ENCODE results near the gene YAF2.
"Not testable (repeated sequence)": the region's sequence is repeated elsewhere in the genome, so short reads cannot be mapped to it uniquely, and the experiment has no call there.

Gene YAF2

DNA sequence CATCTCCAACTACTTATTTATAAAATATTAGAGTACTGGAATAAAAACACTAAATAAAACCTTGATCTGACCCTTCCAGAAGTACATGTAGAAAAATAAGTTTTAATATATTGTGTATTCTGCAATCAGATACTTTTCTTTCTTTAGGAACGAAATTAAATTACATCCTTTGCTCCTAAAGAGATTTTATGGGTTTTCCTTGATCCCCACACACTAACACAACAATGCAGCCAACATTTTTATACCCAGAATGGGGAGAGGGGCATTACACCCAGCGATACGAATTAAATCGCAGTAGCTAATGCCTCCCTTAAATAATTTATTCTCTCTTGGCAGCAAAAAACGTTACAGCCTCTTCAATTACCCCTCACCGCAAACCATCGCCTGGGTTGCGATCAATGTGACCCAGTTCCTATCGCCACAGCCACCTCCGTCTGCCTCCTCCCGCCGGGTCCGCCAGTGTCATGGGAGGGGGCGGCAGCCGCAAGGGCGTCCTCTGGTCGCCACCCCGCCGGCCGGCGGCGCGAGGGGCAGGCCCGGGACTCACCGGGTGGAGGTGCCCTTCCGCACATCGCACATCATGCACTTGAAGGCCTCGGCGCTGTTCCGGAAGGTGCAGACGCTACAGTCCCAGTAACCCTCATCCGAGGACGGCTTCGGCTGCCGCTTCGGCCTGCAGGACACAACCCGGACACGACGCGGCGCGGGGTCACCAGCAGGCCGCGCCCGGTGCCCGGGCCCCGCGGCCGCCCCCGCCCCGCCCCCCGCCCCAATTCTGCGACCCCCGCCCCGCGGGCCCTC lies 796 bp downstream of the YAF2 start:
- peak; percentile 60 for DNase-seq (ENCODE audit: low read depth)
- TF ChIP-seq, protein P1, sequence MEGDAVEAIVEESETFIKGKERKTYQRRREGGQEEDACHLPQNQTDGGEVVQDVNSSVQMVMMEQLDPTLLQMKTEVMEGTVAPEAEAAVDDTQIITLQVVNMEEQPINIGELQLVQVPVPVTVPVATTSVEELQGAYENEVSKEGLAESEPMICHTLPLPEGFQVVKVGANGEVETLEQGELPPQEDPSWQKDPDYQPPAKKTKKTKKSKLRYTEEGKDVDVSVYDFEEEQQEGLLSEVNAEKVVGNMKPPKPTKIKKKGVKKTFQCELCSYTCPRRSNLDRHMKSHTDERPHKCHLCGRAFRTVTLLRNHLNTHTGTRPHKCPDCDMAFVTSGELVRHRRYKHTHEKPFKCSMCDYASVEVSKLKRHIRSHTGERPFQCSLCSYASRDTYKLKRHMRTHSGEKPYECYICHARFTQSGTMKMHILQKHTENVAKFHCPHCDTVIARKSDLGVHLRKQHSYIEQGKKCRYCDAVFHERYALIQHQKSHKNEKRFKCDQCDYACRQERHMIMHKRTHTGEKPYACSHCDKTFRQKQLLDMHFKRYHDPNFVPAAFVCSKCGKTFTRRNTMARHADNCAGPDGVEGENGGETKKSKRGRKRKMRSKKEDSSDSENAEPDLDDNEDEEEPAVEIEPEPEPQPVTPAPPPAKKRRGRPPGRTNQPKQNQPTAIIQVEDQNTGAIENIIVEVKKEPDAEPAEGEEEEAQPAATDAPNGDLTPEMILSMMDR (IDR thresholded peaks at IDR 0.05; ENCODE audit: control insufficient read depth, extremely low read depth, insufficient read depth): peak; percentile 58
- H3K4me3 ChIP-seq (ENCODE audit: low read depth, low read length): peak overlapping the region; percentile 74

DNA sequence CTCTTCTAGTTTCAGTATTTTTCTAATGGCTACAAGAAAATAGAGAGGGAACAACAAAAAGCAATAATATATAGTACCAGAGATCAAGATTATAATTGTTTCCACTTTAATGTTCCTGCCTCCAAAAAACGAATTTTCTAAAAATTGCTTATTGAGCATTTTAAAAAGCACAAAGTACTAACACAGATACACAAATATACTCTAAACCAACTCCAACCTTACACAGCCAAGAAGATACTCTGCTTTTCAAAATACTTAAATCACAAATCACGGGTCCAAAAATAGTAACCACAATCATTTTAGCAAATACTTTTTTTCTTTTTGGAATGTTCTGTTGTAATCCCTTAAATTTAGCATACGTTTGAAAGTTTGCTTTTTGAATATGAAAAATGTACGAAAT lies 2.0 kb downstream of the YAF2 start:
- H3K4me3 ChIP-seq (ENCODE audit: low read depth, low read length): no peak overlapping the region
- TF ChIP-seq, protein P1 (IDR thresholded peaks at IDR 0.05; ENCODE audit: control insufficient read depth, extremely low read depth, insufficient read depth): no peak

DNA sequence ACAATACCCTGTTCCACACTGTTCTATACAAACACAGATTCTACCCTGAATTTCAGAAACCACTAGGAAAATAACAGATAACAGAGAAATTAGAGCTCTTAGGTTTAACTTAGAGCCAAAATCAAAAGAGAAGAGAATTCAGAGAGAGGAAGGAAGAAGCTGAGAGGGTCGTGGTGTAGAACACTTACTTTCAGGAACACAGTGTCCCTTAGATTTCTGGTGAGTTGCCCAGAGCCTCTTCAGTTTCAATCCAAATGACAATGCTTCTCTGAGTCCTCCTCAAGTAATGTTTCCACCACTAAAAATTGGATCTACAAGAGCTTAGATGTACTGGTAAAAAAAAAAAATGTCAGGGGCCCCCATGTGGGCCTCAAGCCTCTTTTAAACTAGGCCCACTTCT lies 2.6 kb downstream of the YAF2 start:
- peak; percentile 30 for DNase-seq (ENCODE audit: low read depth)
- H3K4me3 ChIP-seq (ENCODE audit: low read depth, low read length): no peak overlapping the region
- TF ChIP-seq, protein P1 (IDR thresholded peaks at IDR 0.05; ENCODE audit: control insufficient read depth, extremely low read depth, insufficient read depth): no peak

More for the DNA sequence above, 2.0 kb downstream of the YAF2 start:
- no peak for DNase-seq (ENCODE audit: low read depth)

DNA sequence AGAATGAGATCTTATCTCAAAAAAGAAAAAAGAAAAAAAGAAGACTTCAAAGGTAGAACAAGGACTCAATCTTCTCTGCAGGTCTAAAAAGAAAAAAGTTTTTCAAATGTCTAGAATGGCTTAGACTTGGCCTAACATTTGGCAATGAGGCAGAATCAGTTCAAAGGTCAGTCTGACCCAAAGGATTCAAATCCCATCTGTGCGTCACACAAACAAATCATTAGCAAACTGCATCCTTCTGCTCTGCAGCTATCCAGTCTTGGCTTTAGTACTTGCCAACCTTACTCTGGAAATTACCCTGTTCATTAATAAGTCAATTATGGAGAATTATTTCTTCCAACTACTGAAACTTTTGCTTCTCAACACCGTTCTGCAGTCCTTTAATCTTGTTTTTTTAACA lies 3.1 kb downstream of the YAF2 start:
- TF ChIP-seq, protein P1 (IDR thresholded peaks at IDR 0.05; ENCODE audit: control insufficient read depth, extremely low read depth, insufficient read depth): no peak
- DNase-seq (ENCODE audit: low read depth): no peak
- no peak overlapping the region for H3K4me3 ChIP-seq (ENCODE audit: low read depth, low read length)

DNA sequence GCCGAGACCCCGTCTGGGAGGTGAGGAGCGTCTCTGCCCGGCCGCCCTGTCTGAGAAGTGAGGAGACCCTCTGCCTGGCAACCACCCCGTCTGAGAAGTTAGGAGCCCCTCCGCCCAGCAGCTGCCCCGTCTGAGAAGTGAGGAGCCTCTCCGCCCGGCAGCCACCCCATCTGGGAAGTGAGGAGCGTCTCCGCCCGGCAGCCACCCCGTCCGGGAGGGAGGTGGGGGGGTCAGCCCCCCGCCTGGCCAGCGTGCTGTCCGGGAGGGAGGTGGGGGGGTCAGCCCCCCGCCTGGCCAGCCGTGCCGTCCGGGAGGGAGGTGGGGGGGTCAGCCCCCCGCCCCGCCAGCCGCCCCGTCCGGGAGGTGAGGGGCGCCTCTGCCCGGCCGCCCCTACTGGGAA lies 10.5 kb downstream of the YAF2 start:
- H3K4me3 ChIP-seq (ENCODE audit: low read depth, low read length); DNase-seq (ENCODE audit: low read depth): not testable (repeated sequence)

DNA sequence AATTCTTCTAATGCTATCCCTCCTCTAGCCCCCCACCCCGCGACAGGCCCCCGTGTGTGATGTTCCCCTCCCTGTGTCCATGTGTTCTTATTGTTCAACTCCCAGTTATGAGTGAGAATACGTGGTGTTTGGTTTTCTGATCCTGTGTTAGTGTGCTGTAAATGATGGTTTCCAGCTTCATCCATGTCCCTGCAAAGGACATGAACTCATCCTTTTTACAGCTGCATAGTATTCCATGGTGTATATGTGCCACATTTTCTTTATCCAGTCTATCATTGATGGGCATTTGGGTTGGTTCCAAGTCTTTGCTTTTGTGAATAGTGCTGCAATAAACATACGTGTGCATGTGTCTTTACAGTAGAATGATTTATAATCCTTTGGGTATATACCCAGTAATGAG lies 13.5 kb downstream of the YAF2 start:
- not testable (repeated sequence) for H3K4me3 ChIP-seq (ENCODE audit: low read depth, low read length); DNase-seq (ENCODE audit: low read depth)

DNA sequence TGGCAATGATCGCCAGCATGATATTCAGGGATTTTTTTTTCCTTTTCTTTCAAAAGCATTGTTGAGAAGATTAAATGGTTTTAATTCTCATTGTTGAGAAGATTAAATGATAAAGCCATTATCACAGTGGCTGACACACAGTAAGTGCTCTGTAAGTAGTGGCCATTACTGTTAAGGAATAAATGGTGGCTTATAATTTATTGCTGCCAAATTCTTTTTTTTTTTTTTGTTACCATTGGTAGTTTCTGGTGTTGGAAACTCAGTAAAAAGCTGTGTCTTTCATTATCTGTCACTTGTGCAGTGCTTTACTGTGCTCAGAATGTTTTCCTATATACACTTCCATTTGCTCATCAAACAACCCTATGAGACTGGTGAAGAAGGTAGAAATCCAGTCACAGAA lies 15.3 kb downstream of the YAF2 start:
- DNase-seq (ENCODE audit: low read depth): no peak
- H3K4me3 ChIP-seq (ENCODE audit: low read depth, low read length): no peak overlapping the region
- TF ChIP-seq, protein P1 (IDR thresholded peaks at IDR 0.05; ENCODE audit: control insufficient read depth, extremely low read depth, insufficient read depth): no peak

DNA sequence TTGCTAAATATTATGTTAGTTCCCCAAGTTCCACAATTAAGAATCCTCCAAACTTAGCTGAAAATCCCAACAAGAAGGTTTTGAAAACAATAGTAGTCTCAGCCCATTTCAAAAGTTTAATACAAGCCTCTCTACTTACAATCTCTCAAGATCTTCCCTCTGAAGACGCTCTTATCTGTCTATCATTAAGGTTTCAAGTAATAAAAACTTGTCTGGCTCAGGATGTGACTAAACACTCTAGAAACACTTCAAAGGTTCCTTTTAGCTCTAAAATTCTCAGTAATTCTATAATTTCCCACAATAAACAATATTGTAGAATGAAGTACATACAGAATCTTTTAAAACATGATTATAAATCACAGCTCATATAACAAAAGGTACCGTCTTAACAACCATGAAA lies 16.3 kb downstream of the YAF2 start:
- TF ChIP-seq, protein P1 (IDR thresholded peaks at IDR 0.05; ENCODE audit: control insufficient read depth, extremely low read depth, insufficient read depth): no peak
- no peak for DNase-seq (ENCODE audit: low read depth)
- H3K4me3 ChIP-seq (ENCODE audit: low read depth, low read length): no peak overlapping the region

All from LNCaP clone FGC (cell line).